Smooth muscle cell (in vitro differentiated cells): ENCODE measurements around the gene TCF4. TPM values are rescaled to one million over a fixed set of nuclear protein-coding genes. Genes with fewer than 3 reads are reported as not detected.

Experiments
- DNase-seq: peaks from one replicate; lab custom pipeline; 2025; ENCODE audit not compliant: unreplicated experiment; lab: John Stamatoyannopoulos, UW
- H2AFZ ChIP-seq: fragments of 200-600 bp; sonication (generic); 2 replicates; pipeline ENCODE4 v1.6.0; 2016; ENCODE audit warnings: antibody characterized with exemption, low read depth, mild to moderate bottlenecking
- H3F3A ChIP-seq: fragments of 200-600 bp; sonication (generic); 2 replicates; pipeline ENCODE4 v1.6.0; 2017; ENCODE audit warnings: antibody characterized with exemption, low read depth
- H3K27ac ChIP-seq: fragments of 200-600 bp; sonication (generic); 2 replicates; pipeline ENCODE4 v1.5.1; 2016; ENCODE audit warnings: low read depth, mild to moderate bottlenecking
- H3K27me3 ChIP-seq: fragments of 200-600 bp; sonication (generic); 2 replicates; pipeline ENCODE4 v1.6.1; 2016; ENCODE audit warnings: low read depth, mild to moderate bottlenecking
- H3K36me3 ChIP-seq: fragments of 200-600 bp; sonication (generic); 2 replicates; pipeline ENCODE4 v1.5.1; 2016; ENCODE audit warnings: low read depth
- H3K4me1 ChIP-seq: fragments of 200-600 bp; sonication (generic); 2 replicates; pipeline ENCODE4 v1.5.1; 2016; ENCODE audit warnings: low read depth
- H3K4me2 ChIP-seq: fragments of 200-600 bp; sonication (generic); 2 replicates; pipeline ENCODE4 v1.6.0; 2016; ENCODE audit warnings: mild to moderate bottlenecking
- H3K4me3 ChIP-seq: fragments of 200-600 bp; sonication (generic); 2 replicates; pipeline ENCODE4 v1.5.1; 2016; ENCODE audit warnings: mild to moderate bottlenecking
- H3K79me2 ChIP-seq: fragments of 200-600 bp; sonication (generic); 2 replicates; pipeline ENCODE4 v1.6.0; 2016; ENCODE audit warnings: low read depth, mild to moderate bottlenecking
- H3K9ac ChIP-seq: fragments of 200-600 bp; sonication (generic); 2 replicates; pipeline ENCODE4 v1.6.0; 2016; ENCODE audit warnings: low read depth
- H3K9me3 ChIP-seq: fragments of 200-600 bp; sonication (generic); replicated peaks from 2 replicates; pipeline ENCODE4 v1.5.1; 2016; ENCODE audit warnings: low read depth
- H4K20me1 ChIP-seq: fragments of 200-600 bp; sonication (generic); 2 replicates; pipeline ENCODE4 v1.6.0; 2016; ENCODE audit warnings: low read depth
- CTCF ChIP-seq: fragments of 200-600 bp; sonication (generic); IDR thresholded peaks from 2 replicates; pipeline ENCODE4 v1.5.1; 2017; ENCODE audit warnings: borderline replicate concordance, mild to moderate bottlenecking, antibody characterized with exemption; ENCODE audit not compliant: insufficient read depth, poor library complexity, severe bottlenecking
- WGBS: methylation state at CpG from one replicate; pipeline ENCODE4 v1.1.7; 2016; ENCODE audit warnings: low lambda C conversion rate; 5-methylcytosine and 5-hydroxymethylcytosine counted together
- polyA plus RNA-seq: library from polyadenylated mRNA; unstranded; fragments of >200 nt; fragmentation: Nextera tagmentation; extraction: Ambion mirVana; gene quantifications from 2 replicates; pipeline ENCODE4 v1.2.1, GENCODE V29; 2016
- total RNA-seq: library from RNA; depleted of rRNA; stranded (reverse); fragments of >200 nt; gene quantifications from 2 replicates; pipeline ENCODE4 v1.2.3, GENCODE V29; 2014

The TCF4 gene
- total and polyA plus RNA-seq, 2 experiments from 2014 or later = 105 to 120 TPM

GRCh38 chr18:55534547-55534946, 53.4 kb downstream of the TCF4 start:
- no peak overlapping the region for H3K4me2 ChIP-seq
- WGBS = 75% methylated on average over 3 of the region's 3 CpGs
- H3K27me3 ChIP-seq = no peaks in the 10 kb centered on the region
- H3K4me1 ChIP-seq = peaks cover 22% of the 10 kb centered on the region
- no peak overlapping the region for H3K4me3 ChIP-seq
- H3K9ac ChIP-seq = no peak overlapping the region
- H3K36me3 ChIP-seq = no peaks in the 10 kb centered on the region
- H3K9me3 ChIP-seq = no peaks in the 10 kb centered on the region
- peaks cover 5% of the 10 kb centered on the region for H3F3A ChIP-seq
- DNase-seq = no peak
- H2AFZ ChIP-seq = no peak overlapping the region
- peaks cover 100% of the 10 kb centered on the region for H3K79me2 ChIP-seq
- H3K27ac ChIP-seq = no peak overlapping the region
- peaks cover 56% of the 10 kb centered on the region for H4K20me1 ChIP-seq
- no peak for TF ChIP-seq CTCF

- Histone ChIP-seq H3K27me3 (no peaks in the 10 kb centered on the region), H3K36me3 (no peaks in the 10 kb centered on the region), H3K9me3 (no peaks in the 10 kb centered on the region), H3F3A (peaks cover 5% of the 10 kb centered on the region), H3K4me3 (no peak overlapping the region), H3K27ac (no peak overlapping the region), H3K4me1 (peaks cover 13% of the 10 kb centered on the region), H3K4me2 (no peak overlapping the region), H4K20me1 (peaks cover 76% of the 10 kb centered on the region), H3K79me2 (peaks cover 100% of the 10 kb centered on the region), H3K9ac (no peak overlapping the region), H2AFZ (no peak overlapping the region)
- TF ChIP-seq CTCF = no peak
- no peak for DNase-seq
- 88% methylated on average over 5 of the region's 5 CpGs for WGBS
These were observed 57.8 kb downstream of the TCF4 start for GRCh38 chr18:55530166-55530565.

DNA sequence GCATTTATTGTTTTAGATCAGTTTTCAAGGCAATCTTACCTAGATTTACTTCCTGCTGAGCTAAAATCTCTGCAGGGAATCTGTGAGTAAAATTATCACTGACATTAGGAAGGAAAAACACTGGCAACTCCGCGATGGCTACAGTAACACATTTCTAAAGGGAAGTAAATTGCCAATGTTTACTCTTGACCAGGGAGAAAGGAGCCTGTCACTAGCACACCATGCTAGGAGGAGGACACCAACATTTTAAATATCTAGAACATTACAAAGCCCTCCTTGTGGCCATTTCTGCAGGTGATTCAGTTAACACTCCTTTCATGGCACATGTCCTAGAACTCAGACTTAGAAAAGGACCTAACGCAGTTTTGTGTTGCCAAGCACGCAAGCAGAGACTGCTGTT, 58.4 kb downstream of the TCF4 start:
- WGBS = 83% methylated on average over 4 of the region's 4 CpGs
- H3K79me2 ChIP-seq = peaks cover 100% of the 10 kb centered on the region
- DNase-seq = no peak

More for the DNA sequence above, 58.4 kb downstream of the TCF4 start:
- Histone ChIP-seq H3K27me3 (no peaks in the 10 kb centered on the region), H3K4me3 (no peak overlapping the region), H3K4me1 (peaks cover 11% of the 10 kb centered on the region), H3F3A (peaks cover 5% of the 10 kb centered on the region), H3K9ac (no peak overlapping the region), H3K27ac (no peak overlapping the region), H3K9me3 (no peaks in the 10 kb centered on the region), H2AFZ (no peak overlapping the region), H3K4me2 (no peak overlapping the region), H3K36me3 (no peaks in the 10 kb centered on the region), H4K20me1 (peaks cover 74% of the 10 kb centered on the region)
- TF ChIP-seq CTCF = no peak
